GM12892 (cell line): ENCODE measurements around the gene NANOGP8.

Experiments used
- POLR2A ChIP-seq: IDR thresholded peaks from 2 replicates; pipeline ENCODE4 v1.6.1; 2011; ENCODE audit warnings: low read depth, low read length, control low read depth
- POLR2AphosphoS5 ChIP-seq: IDR thresholded peaks from 2 replicates; pipeline ENCODE4 v1.6.1; 2011; ENCODE audit warnings: low read depth, low read length, control low read depth
- TAF1 ChIP-seq: IDR thresholded peaks from 2 replicates; pipeline ENCODE4 v1.6.1; 2011; ENCODE audit warnings: low read depth, mild to moderate bottlenecking, control low read depth, low read length, borderline replicate concordance

GRCh38 chr15:35066094-35066493 lies 19.0 kb downstream of the NANOGP8 start:
- TF ChIP-seq TAF1, result no peak
- TF ChIP-seq POLR2A, result no peak
- TF ChIP-seq POLR2AphosphoS5, result no peak
